Lower leg skin (tissue), 4 donors: ENCODE data around the gene TLR10. TPM values are rescaled to one million over a fixed set of nuclear protein-coding genes. Genes with fewer than 3 reads are reported as not detected.
A peak's percentile ranks its signal among the peaks of the same experiment; 100 is the strongest.

ENCODE experiments used
- DNase-seq, 2 donors: peaks; one replicate each; pipeline ENCODE4 v3.0.0-alpha.2; 2019; ENCODE audit warnings: low spot score in 2 of 2
- H3K4me3 ChIP-seq: fragments of 200-600 bp; sonication (generic); 2 replicates; pipeline ENCODE4 v1.5.1; 2017; ENCODE audit warnings: mild to moderate bottlenecking, low read depth; ENCODE audit not compliant: poor library complexity, severe bottlenecking
- CTCF ChIP-seq, 3 donors: fragments of 450-650 bp; IDR thresholded peaks; one replicate each; pipeline ENCODE4 v1.5.1; 2016; ENCODE audit warnings: antibody characterized with exemption in 3 of 3, mild to moderate bottlenecking in 3 of 3, moderate library complexity in 2 of 3
- POLR2A ChIP-seq, 2 donors: fragments of 450-650 bp; IDR thresholded peaks; one replicate each; pipeline ENCODE4 v1.6.1; 2016 to 2017; ENCODE audit warnings: antibody characterized with exemption in 2 of 2, mild to moderate bottlenecking in 1 of 2, moderate library complexity in 1 of 2
- WGBS, 2 donors: methylation state at CpG; one replicate each; pipeline ENCODE4 v1.1.5; 2018; 5-methylcytosine and 5-hydroxymethylcytosine counted together
- intact Hi-C: fragments of 100-400 bp; cut with DNase I; formaldehyde crosslinking; loops from one replicate; pipeline ENCODE4 v1.15.0; 2023; ENCODE audit warnings: low total_unique reads
- total RNA-seq, 4 donors: library from RNA; depleted of rRNA; stranded (reverse); fragments of >200 nt; gene quantifications; one replicate each; pipeline ENCODE4 v1.1.0, GENCODE V29; 2016

Gene TLR10
- total RNA-seq, 4 donors from 2014 or later, result 0.06 to 1.4 (median 0.21) TPM; not detected in 1

- H3K4me3 ChIP-seq, result no peak overlapping the region
- intact Hi-C loops, result no loop called here
- TF ChIP-seq CTCF (IDR thresholded peaks at IDR 0.05), result no peak
- no peak for TF ChIP-seq POLR2A (IDR thresholded peaks at IDR 0.05)
- WGBS, 2 donors, result 79 to 81% methylated on average over 4 of the region's 4 CpGs
- DNase-seq, result no peak
Observed at GRCh38 chr4:38749336-38749735, 33.5 kb downstream of the TLR10 start.

- TF ChIP-seq CTCF (IDR thresholded peaks at IDR 0.05), result no peak
- no peak for TF ChIP-seq POLR2A (IDR thresholded peaks at IDR 0.05)
- H3K4me3 ChIP-seq, result no peak overlapping the region
- intact Hi-C loops, result no loop called here
- peak in 1 of 2 donors; percentile 46 for DNase-seq
Observed at GRCh38 chr4:38747629-38748028, 35.2 kb downstream of the TLR10 start.

GRCh38 chr4:38745881-38746280 lies 36.9 kb downstream of the TLR10 start:
- no peak for DNase-seq
- 90 to 96% methylated on average over 5 of the region's 5 CpGs for WGBS, 2 donors
- no peak for TF ChIP-seq POLR2A (IDR thresholded peaks at IDR 0.05)
- TF ChIP-seq CTCF (IDR thresholded peaks at IDR 0.05), result no peak
- H3K4me3 ChIP-seq, result no peak overlapping the region
- intact Hi-C loops, result no loop called here

- no peak overlapping the region for H3K4me3 ChIP-seq
- WGBS, 2 donors, result 64 to 74% methylated on average over 1 of the region's 1 CpG
- TF ChIP-seq POLR2A (IDR thresholded peaks at IDR 0.05) (no peak), CTCF (IDR thresholded peaks at IDR 0.05) (no peak)
Observed at GRCh38 chr4:38743866-38744265, 38.9 kb downstream of the TLR10 start.

GRCh38 chr4:38740303-38740702 lies 42.5 kb downstream of the TLR10 start:
- TF ChIP-seq CTCF (IDR thresholded peaks at IDR 0.05) (no peak), POLR2A (IDR thresholded peaks at IDR 0.05) (no peak)
- H3K4me3 ChIP-seq, result no peak overlapping the region
- intact Hi-C loops, result no loop called here
- 86 to 95% methylated on average over 2 of the region's 2 CpGs for WGBS, 2 donors
- no peak for DNase-seq

More at GRCh38 chr4:38743866-38744265, 38.9 kb downstream of the TLR10 start:
- DNase-seq, result no peak
- intact Hi-C loops, result no loop called here
